HepG2 (cell line): ENCODE results near the gene CASP3. TPM values are rescaled to one million over a fixed set of nuclear protein-coding genes. Genes with fewer than 3 reads are reported as not detected.
A peak's percentile ranks its signal among the peaks of the same experiment; 100 is the strongest.

Experiments used
- ATAC-seq: fragments of 200-7000 bp; cut with Tn5 transposase; 3 replicates; pipeline ENCODE4 v1.9.1; 2020; ENCODE audit warnings: mild to moderate bottlenecking, moderate library complexity
- BruUV-seq: library from RNA; stranded (reverse); fragments of 400-500 nt; replicated peaks from 2 replicates; lab custom pipeline; 2021; lab: Mats Ljungman, UMichigan
- CTCF ChIA-PET: fragments of 300-600 bp; formaldehyde crosslinking; extraction: SDS; loops from one replicate; lab custom pipeline; 2021; ENCODE audit warnings: low total read pairs, inconsistent platforms, low intra/inter-chr PET ratio; lab: Yijun Ruan, JAX
- POLR2A ChIA-PET: fragments of 350-600 bp; sonication (Branson Sonifier 250); formaldehyde crosslinking; loops from one replicate; lab custom pipeline; 2020; ENCODE audit warnings: antibody characterized with exemption, inconsistent platforms; lab: Yijun Ruan, JAX
- DNase-seq: peaks from one replicate; pipeline ENCODE4 v3.0.0-alpha.2; 2015; ENCODE audit warnings: low spot score
- FAIRE-seq: peaks from 3 replicates; lab custom pipeline; 2011; peaks lifted over from hg19 to GRCh38; lab: Jason Lieb, UNC
- H2AFZ ChIP-seq: one replicate; pipeline ENCODE4 v1.6.1; 2011; ENCODE audit warnings: low read length, inconsistent platforms
- H3K27ac ChIP-seq: fragments of 300-600 bp; 3 replicates; pipeline ENCODE4 v1.8.0; 2011; ENCODE audit warnings: mixed run types, mild to moderate bottlenecking, mixed read lengths, low read length, inconsistent platforms; ENCODE audit not compliant: insufficient read depth; ENCODE audit errors: extremely low read length
- H3K27me3 ChIP-seq, 2 experiments: fragments of 200-600 bp in 1 of 2; 2 replicates in 1 of 2; 3 replicates in 1 of 2; pipeline versions ENCODE4 v1.6.0 to v1.8.0; 2011; ENCODE audit warnings: low read length in 2 of 2, mild to moderate bottlenecking in 2 of 2, moderate library complexity in 2 of 2, inconsistent platforms in 1 of 2; ENCODE audit not compliant: insufficient read depth in 2 of 2, control insufficient read depth in 1 of 2
- H3K36me3 ChIP-seq, 2 experiments: fragments of 200-600 bp in 1 of 2; replicated peaks in 1 of 2; 2 replicates in 1 of 2; 3 replicates in 1 of 2; pipeline versions ENCODE4 v1.5.1 to v1.8.0; 2011; ENCODE audit warnings: low read length in 2 of 2, inconsistent platforms in 1 of 2; ENCODE audit not compliant: insufficient read depth in 2 of 2, control insufficient read depth in 1 of 2
- H3K4me1 ChIP-seq: 2 replicates; pipeline ENCODE4 v1.5.1; 2012; ENCODE audit warnings: low read length, inconsistent platforms; ENCODE audit not compliant: insufficient read depth
- H3K4me2 ChIP-seq: 2 replicates; pipeline ENCODE4 v1.6.0; 2011; ENCODE audit warnings: low read depth, low read length, inconsistent platforms
- H3K4me3 ChIP-seq, 3 experiments: fragments of 200-600 bp in 1 of 3; sonication (generic), shearing (Covaris generic) in 1 of 3; replicated peaks in 1 of 3; 2 replicates each; pipeline ENCODE4 v1.5.1; 2011 to 2016; ENCODE audit warnings: low read length in 3 of 3, inconsistent platforms in 2 of 3, low read depth in 2 of 3, mild to moderate bottlenecking in 2 of 3, control low read depth in 1 of 3, mixed read lengths in 1 of 3; ENCODE audit not compliant: insufficient read depth in 1 of 3
- H3K79me2 ChIP-seq: one replicate; pipeline ENCODE4 v1.6.1; 2011; ENCODE audit warnings: low read length, inconsistent platforms; ENCODE audit not compliant: insufficient read depth
- H3K9ac ChIP-seq: 2 replicates; pipeline ENCODE4 v1.6.0; 2011; ENCODE audit warnings: mild to moderate bottlenecking, low read depth, low read length, inconsistent platforms; ENCODE audit not compliant: insufficient read depth
- H3K9me3 ChIP-seq: 2 replicates; pipeline ENCODE4 v1.5.1; 2012; ENCODE audit warnings: mild to moderate bottlenecking, low read length
- H4K20me1 ChIP-seq: 2 replicates; pipeline ENCODE4 v1.6.0; 2011; ENCODE audit warnings: inconsistent platforms, mild to moderate bottlenecking, low read length, moderate library complexity; ENCODE audit not compliant: insufficient read depth
- CEBPZ ChIP-seq: IDR thresholded peaks from 2 replicates; pipeline ENCODE4 v1.6.1; 2012; ENCODE audit warnings: low read length, improper control_type of control experiment
- KLF12 ChIP-seq: sonication (generic); formaldehyde crosslinking; IDR thresholded peaks from 2 replicates; pipeline ENCODE4 v1.4.0; 2020; ENCODE audit warnings: missing genetic modification reagents, borderline replicate concordance
- MBNL3 ChIP-seq: fragments of 250-450 bp; sonication (Bioruptor Pico); conservative IDR thresholded peaks from 2 replicates; pipeline ENCODE4 v1.8.0; 2022; ENCODE audit warnings: mild to moderate bottlenecking, inconsistent platforms
- SMYD3 ChIP-seq: sonication (generic); formaldehyde crosslinking; IDR thresholded peaks from 2 replicates; pipeline ENCODE4 v1.8.1; 2023; ENCODE audit warnings: mild to moderate bottlenecking, missing genetic modification reagents
- SYNCRIP ChIP-seq: fragments of 200-400 bp; formaldehyde crosslinking; IDR thresholded peaks from 2 replicates; pipeline ENCODE4 v1.6.1; 2018; ENCODE audit warnings: mild to moderate bottlenecking, low read depth, low read length; ENCODE audit not compliant: insufficient read depth
- TBX2 ChIP-seq: sonication (generic); formaldehyde crosslinking; IDR thresholded peaks from 2 replicates; pipeline ENCODE4 v1.5.0; 2020; ENCODE audit warnings: missing genetic modification reagents, mild to moderate bottlenecking, borderline replicate concordance
- ZBTB33 ChIP-seq: sonication (generic); formaldehyde crosslinking; IDR thresholded peaks from 2 replicates; pipeline ENCODE4 v1.4.0; 2020; ENCODE audit warnings: missing genetic modification reagents
- ZNF224 ChIP-seq: sonication (generic); formaldehyde crosslinking; IDR thresholded peaks from 2 replicates; pipeline ENCODE4 v1.5.0; 2020; ENCODE audit warnings: mild to moderate bottlenecking, missing genetic modification reagents
- ZNF446 ChIP-seq: sonication (generic); formaldehyde crosslinking; IDR thresholded peaks from 2 replicates; pipeline ENCODE4 v1.5.0; 2020; ENCODE audit warnings: mild to moderate bottlenecking, missing genetic modification reagents
- ZNF7 ChIP-seq: IDR thresholded peaks from 2 replicates; pipeline ENCODE4 v1.6.1; 2016; ENCODE audit warnings: missing biosample characterization, missing genetic modification reagents
- WGBS: methylation state at CpG from one replicate; pipeline ENCODE4 v1.1.6; 2017; ENCODE audit warnings: low lambda C conversion rate; 5-methylcytosine and 5-hydroxymethylcytosine counted together
- in situ Hi-C: cut with HindIII; loops from 2 replicates; pipeline ENCODE4 v1.10.0; 2017; ENCODE audit warnings: low pct_unique_long_range_greater_than_20kb; ENCODE audit not compliant: extremely low pct_ligation_motif_present
- intact Hi-C: fragments of 100-400 bp; cut with micrococcal nuclease; formaldehyde crosslinking; loops from one replicate; pipeline ENCODE4 v1.10.0; 2022; ENCODE audit not compliant: unreplicated experiment
- polyA plus RNA-seq, 8 experiments: library from polyadenylated mRNA; depleted of rRNA in 3 of 8; stranded (reverse) in 7 of 8; unstranded in 1 of 8; fragments of >200 nt; fragmentation: Illumina TruSeq in 4 of 8; extraction: Trizol in 4 of 8; gene quantifications; 2 replicates each; pipeline versions ENCODE4 v1.2.1 to v1.2.3, GENCODE V29; 2011 to 2016; ENCODE audit warnings: low read depth in 4 of 8, missing spikeins in 1 of 8, mixed read lengths in 1 of 8; ENCODE audit not compliant: insufficient read depth in 1 of 8
- total RNA-seq, 5 experiments: library from RNA; depleted of rRNA; stranded (reverse); fragments of >200 nt; fragmentation: Illumina TruSeq; extraction: Trizol; gene quantifications; 2 replicates each; pipeline ENCODE4 v1.2.3, GENCODE V29; 2016; ENCODE audit warnings: low read depth in 1 of 5
- TF ChIP-seq, protein P1 (sequence below): sonication (generic); formaldehyde crosslinking; IDR thresholded peaks from 2 replicates; pipeline ENCODE4 v1.4.0; 2020; ENCODE audit warnings: mild to moderate bottlenecking, missing genetic modification reagents

Gene CASP3
- total and polyA plus RNA-seq, 2 of the 13 experiments (the other 11 are each of a cell fraction or from before 2014, with no cell fraction given), result 26.0 to 77.8 TPM

DNA sequence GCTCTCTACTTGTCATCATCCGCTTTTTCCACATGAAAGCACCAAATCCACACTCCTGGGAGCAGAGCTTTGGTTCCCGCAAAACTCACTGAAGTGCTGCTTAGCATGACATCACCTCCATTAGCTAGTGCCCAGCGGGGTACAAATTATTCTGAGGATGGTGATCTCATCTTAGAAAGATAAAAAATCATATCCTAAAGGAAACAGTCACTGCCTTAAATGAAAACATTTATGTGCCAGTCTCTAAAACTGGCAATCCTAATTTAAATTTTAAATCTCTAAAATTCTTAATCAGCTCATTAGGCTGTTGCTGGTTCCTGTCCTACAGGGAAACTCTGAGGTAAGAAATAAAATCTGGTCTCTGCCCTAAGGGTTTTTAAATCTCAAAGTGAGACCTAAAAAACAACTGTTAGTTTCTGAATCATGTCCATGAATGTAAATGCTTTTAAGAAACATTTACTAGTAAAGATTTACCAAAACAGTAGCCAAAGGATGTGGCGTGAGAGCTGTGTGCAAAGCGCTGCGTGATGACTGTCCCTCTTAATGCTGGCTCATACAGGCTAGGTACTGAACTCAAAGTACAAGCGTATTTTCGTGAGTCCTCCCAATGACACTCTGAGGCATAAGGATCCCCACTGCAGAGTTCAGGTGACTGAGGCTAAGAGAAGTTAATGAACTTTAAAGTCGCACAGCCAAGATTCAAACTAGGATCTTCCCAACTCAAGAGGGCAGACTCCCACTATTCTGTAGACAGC is 4.5 kb downstream of the CASP3 start:
- no peaks in the 10 kb centered on the region for H3K9me3 ChIP-seq
- peak; percentile 58 for TF ChIP-seq ZNF7 (CRISPR knock-in tag)
- TF ChIP-seq, protein P1, sequence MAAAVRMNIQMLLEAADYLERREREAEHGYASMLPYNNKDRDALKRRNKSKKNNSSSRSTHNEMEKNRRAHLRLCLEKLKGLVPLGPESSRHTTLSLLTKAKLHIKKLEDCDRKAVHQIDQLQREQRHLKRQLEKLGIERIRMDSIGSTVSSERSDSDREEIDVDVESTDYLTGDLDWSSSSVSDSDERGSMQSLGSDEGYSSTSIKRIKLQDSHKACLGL (CRISPR knock-in tag), result no peak
- TF ChIP-seq ZBTB33 (CRISPR knock-in tag), result peak; percentile 45; the same call in 1 of the 2 replicates
- intact Hi-C loops (loop anchor here (5.0 to 10.0 kb wide), 3 partner anchors 107 to 380 kb away; partner anchors contain the start of gene IRF2), in situ Hi-C loops (no loop called here)
- BruUV-seq, result no TSS peak
- no peak overlapping the region for H2AFZ ChIP-seq
- H3K79me2 ChIP-seq, result peaks cover 82% of the 10 kb centered on the region
- H3K4me2 ChIP-seq, result no peak overlapping the region
- no peak overlapping the region for H3K4me3 ChIP-seq
- peaks cover 10% of the 10 kb centered on the region; the same call in 1 of the 2 replicates for H4K20me1 ChIP-seq
- ChIA-PET CTCF (no interaction called here), POLR2A (no interaction called here)
- no peak for DNase-seq
- H3K27me3 ChIP-seq, result no peaks in the 10 kb centered on the region; a peak in 1 of 5 replicates
- ATAC-seq, result no peak
- H3K9ac ChIP-seq, result no peak overlapping the region
- no peaks in the 10 kb centered on the region; a peak in 2 of 5 replicates for H3K36me3 ChIP-seq
- 95% methylated on average over 9 of the region's 9 CpGs for WGBS
- no peak for FAIRE-seq
- no peak overlapping the region for H3K27ac ChIP-seq
- peaks cover 42% of the 10 kb centered on the region for H3K4me1 ChIP-seq

DNA sequence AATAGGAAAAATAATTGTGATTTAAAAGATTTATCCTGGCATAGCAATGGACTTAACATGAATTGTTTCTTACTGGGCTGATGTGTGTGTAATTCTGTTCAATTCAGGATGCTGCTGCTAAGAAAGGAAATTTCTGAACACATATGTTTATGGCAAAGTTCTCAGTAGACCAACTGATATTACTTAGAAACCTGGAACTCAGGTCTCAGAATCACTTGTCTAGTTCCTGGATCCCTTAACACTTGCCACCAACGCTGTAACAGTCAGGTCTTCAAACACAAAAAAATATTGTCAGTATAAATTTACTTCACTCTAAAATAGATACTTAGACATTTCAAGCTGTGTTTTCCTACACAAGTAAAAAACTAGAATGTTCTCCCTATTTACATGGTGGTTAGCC is 5.5 kb downstream of the CASP3 start:
- in situ Hi-C loops (no loop called here), intact Hi-C loops (loop anchor here (10.0 kb wide), 2 partner anchors 169 to 379 kb away; partner anchors contain the start of gene IRF2)
- Histone ChIP-seq H4K20me1 (peaks cover 10% of the 10 kb centered on the region; the same call in 1 of the 2 replicates), H3K4me2 (no peak overlapping the region), H3K9ac (no peak overlapping the region), H3K79me2 (peaks cover 90% of the 10 kb centered on the region), H3K27ac (no peak overlapping the region), H3K9me3 (no peaks in the 10 kb centered on the region), H2AFZ (no peak overlapping the region), H3K4me1 (peaks cover 43% of the 10 kb centered on the region), H3K4me3 (no peak overlapping the region), H3K36me3 (no peaks in the 10 kb centered on the region; a peak in 2 of 5 replicates), H3K27me3 (no peaks in the 10 kb centered on the region; a peak in 1 of 5 replicates)
- ChIA-PET CTCF (no interaction called here), POLR2A (interaction anchor here (0.7 kb wide), 1 partner anchor 1199 kb away, joined by 5 read pairs; the partner anchor contains the start of gene CDKN2AIP)
- 100% methylated on average over 1 of the region's 1 CpG for WGBS
- DNase-seq (no peak), FAIRE-seq (no peak), ATAC-seq (no peak)
- no TSS peak for BruUV-seq
- TF ChIP-seq ZNF224 (CRISPR knock-in tag) (no peak), TBX2 (CRISPR knock-in tag) (no peak), CEBPZ (no peak), MBNL3 (CRISPR knock-in tag) (no peak), ZNF446 (CRISPR knock-in tag) (no peak), KLF12 (no peak), SYNCRIP (no peak), SMYD3 (CRISPR knock-in tag) (no peak)
